GM12878 (cell line): ENCODE data around the gene RAD51B. TPM values are rescaled to one million over a fixed set of nuclear protein-coding genes. Genes with fewer than 3 reads are reported as not detected.

Experiments used
- ATAC-seq: fragments of 200-7000 bp; cut with Tn5 transposase; 3 replicates; pipeline ENCODE4 v1.9.1; 2020; ENCODE audit warnings: mild to moderate bottlenecking, moderate library complexity
- BruUV-seq: library from RNA; stranded (reverse); fragments of 400-500 nt; replicated peaks from 2 replicates; lab custom pipeline; 2021; lab: Mats Ljungman, UMichigan
- CTCF ChIA-PET: fragments of 300-600 bp; sonication (Branson Sonifier 250); formaldehyde crosslinking; extraction: SDS; loops from one replicate; lab custom pipeline; 2021; ENCODE audit warnings: inconsistent platforms; lab: Yijun Ruan, JAX
- POLR2A ChIA-PET: fragments of 350-600 bp; formaldehyde crosslinking; extraction: SDS; loops from one replicate; lab custom pipeline; 2021; ENCODE audit warnings: inconsistent platforms; lab: Charles Lee
- RAD21 ChIA-PET: fragments of 300-600 bp; sonication (Branson Sonifier 250); formaldehyde crosslinking; loops from one replicate; lab custom pipeline; 2023; ENCODE audit warnings: antibody characterized with exemption; ENCODE audit not compliant: unreplicated experiment; lab: Charles Lee
- SMC1A ChIA-PET: fragments of 300-600 bp; sonication (Branson Sonifier 250); formaldehyde crosslinking; loops from one replicate; lab custom pipeline; 2023; ENCODE audit not compliant: unreplicated experiment, uncharacterized antibody; lab: Charles Lee
- DNase-seq: peaks from one replicate; pipeline ENCODE4 v3.0.0-alpha.2; 2011; ENCODE audit warnings: low read depth, low spot score
- FAIRE-seq: peaks from 3 replicates; lab custom pipeline; 2011; peaks lifted over from hg19 to GRCh38; lab: Jason Lieb, UNC
- H2AFZ ChIP-seq: 2 replicates; pipeline ENCODE4 v1.6.0; 2011; ENCODE audit warnings: low read depth, low read length, control low read depth; ENCODE audit not compliant: control insufficient read depth
- H3K27ac ChIP-seq: 2 replicates; pipeline ENCODE4 v1.5.1; 2011; ENCODE audit warnings: control low read depth; ENCODE audit not compliant: control insufficient read depth, insufficient read depth
- H3K27me3 ChIP-seq, 2 experiments: replicated peaks in 1 of 2; 2 replicates each; pipeline versions ENCODE4 v1.6.0 to v1.6.1; 2011; ENCODE audit warnings: low read length in 1 of 2; ENCODE audit not compliant: control insufficient read depth in 2 of 2, insufficient read depth in 2 of 2
- H3K36me3 ChIP-seq, 2 experiments: 2 replicates each; pipeline ENCODE4 v1.5.1; 2011; ENCODE audit warnings: low read length in 1 of 2; ENCODE audit not compliant: control insufficient read depth in 2 of 2, insufficient read depth in 2 of 2
- H3K4me1 ChIP-seq: 2 replicates; pipeline ENCODE4 v1.6.1; 2011; ENCODE audit warnings: mild to moderate bottlenecking, low read length, moderate library complexity, mixed read lengths; ENCODE audit not compliant: control insufficient read depth, insufficient read depth
- H3K4me2 ChIP-seq: 2 replicates; pipeline ENCODE4 v1.6.0; 2011; ENCODE audit warnings: control low read depth; ENCODE audit not compliant: control insufficient read depth, insufficient read depth
- H3K4me3 ChIP-seq: fragments of 200-600 bp; sonication (generic); 2 replicates; pipeline ENCODE4 v1.5.1; 2016
- H3K79me2 ChIP-seq: 2 replicates; pipeline ENCODE4 v1.6.0; 2011; ENCODE audit warnings: low read length; ENCODE audit not compliant: control insufficient read depth, insufficient read depth
- H3K9ac ChIP-seq: 2 replicates; pipeline ENCODE4 v1.8.0; 2011; ENCODE audit warnings: low read length, control low read depth, mixed read lengths; ENCODE audit not compliant: control insufficient read depth, insufficient read depth
- H3K9me3 ChIP-seq: replicated peaks from 3 replicates; pipeline ENCODE4 v1.5.1; 2011; ENCODE audit warnings: mild to moderate bottlenecking, low read length; ENCODE audit not compliant: control insufficient read depth, insufficient read depth
- H4K20me1 ChIP-seq: 2 replicates; pipeline ENCODE4 v1.6.0; 2011; ENCODE audit not compliant: control insufficient read depth, insufficient read depth
- FOS ChIP-seq: IDR thresholded peaks from 3 replicates; pipeline ENCODE4 v1.6.1; 2011; ENCODE audit warnings: borderline replicate concordance; ENCODE audit not compliant: insufficient read length; ENCODE audit errors: extremely low read depth
- KDM1A ChIP-seq: fragments of 200-600 bp; sonication (generic); IDR thresholded peaks from 2 replicates; pipeline ENCODE4 v1.6.1; 2016; ENCODE audit warnings: borderline replicate concordance
- POLR2A ChIP-seq: IDR thresholded peaks from 2 replicates; pipeline ENCODE4 v1.6.1; 2011; ENCODE audit warnings: low read depth, mild to moderate bottlenecking, low read length
- RUNX3 ChIP-seq: IDR thresholded peaks from 2 replicates; pipeline ENCODE4 v1.6.1; 2012; ENCODE audit warnings: low read length, inconsistent platforms
- SIX5 ChIP-seq: IDR thresholded peaks from 2 replicates; pipeline ENCODE4 v1.6.1; 2011; ENCODE audit warnings: mild to moderate bottlenecking, low read depth, low read length, moderate library complexity; ENCODE audit not compliant: severe bottlenecking
- SPI1 ChIP-seq: IDR thresholded peaks from 2 replicates; pipeline ENCODE4 v1.6.1; 2011; ENCODE audit warnings: low read depth, mild to moderate bottlenecking, low read length, moderate library complexity, borderline replicate concordance; ENCODE audit not compliant: insufficient read depth
- SUPT20H ChIP-seq: IDR thresholded peaks from 2 replicates; pipeline ENCODE4 v1.6.1; 2011; ENCODE audit warnings: low read depth, mild to moderate bottlenecking, low read length, moderate library complexity, borderline replicate concordance; ENCODE audit not compliant: control insufficient read depth
- TBL1XR1 ChIP-seq: IDR thresholded peaks from 2 replicates; pipeline ENCODE4 v1.6.1; 2012; ENCODE audit warnings: low read depth, low read length, improper control_type of control experiment
- USF1 ChIP-seq: IDR thresholded peaks from 2 replicates; pipeline ENCODE4 v1.6.1; 2011; ENCODE audit warnings: borderline replicate concordance, low read depth, mild to moderate bottlenecking, moderate library complexity, mixed read lengths, low read length; ENCODE audit not compliant: insufficient read depth; ENCODE audit errors: extremely low read length
- ZBED1 ChIP-seq: IDR thresholded peaks from 2 replicates; pipeline ENCODE4 v1.6.1; 2016; ENCODE audit warnings: borderline replicate concordance
- ZBTB11 ChIP-seq: fragments of 450-650 bp; formaldehyde crosslinking; IDR thresholded peaks from 2 replicates; pipeline ENCODE4 v1.5.0; 2022; ENCODE audit warnings: mild to moderate bottlenecking, missing genetic modification characterization
- ZZZ3 ChIP-seq: IDR thresholded peaks from 2 replicates; pipeline ENCODE4 v1.6.1; 2011; ENCODE audit warnings: low read depth; ENCODE audit not compliant: control insufficient read depth, insufficient read length
- WGBS: methylation state at CpG from one replicate; pipeline ENCODE4 v1.1.6; 2016; ENCODE audit warnings: low lambda C conversion rate; ENCODE audit not compliant: insufficient replicate concordance, insufficient coverage; ENCODE audit errors: missing lambda C conversion rate; 5-methylcytosine and 5-hydroxymethylcytosine counted together
- in situ Hi-C: fragments of 300-500 bp; cut with MboI; formaldehyde crosslinking; loops from 9 replicates; pipeline ENCODE4 v1.14.3; 2018; ENCODE audit warnings: mixed read lengths
- intact Hi-C: fragments of 100-400 bp; cut with micrococcal nuclease; formaldehyde crosslinking; loops from one replicate; pipeline ENCODE4 v1.14.2; 2022; ENCODE audit not compliant: unreplicated experiment
- polyA plus RNA-seq, 11 experiments: library from polyadenylated mRNA; depleted of rRNA in 4 of 11; unstranded in 6 of 11; stranded (reverse) in 5 of 11; fragments of >200 nt; fragmentation: Nextera tagmentation in 4 of 11; fragmentation: Illumina TruSeq in 1 of 11; extraction: Ambion mirVana in 4 of 11; extraction: Trizol in 1 of 11; gene quantifications; 1 replicate in 1 of 11; 2 replicates in 10 of 11; pipeline versions ENCODE4 v1.2.1 to v1.2.3, GENCODE V29; 2011 to 2016; ENCODE audit warnings: inconsistent platforms in 2 of 11, missing spikeins in 2 of 11, low read depth in 1 of 11
- total RNA-seq, 4 experiments: library from RNA; depleted of rRNA in 3 of 4; stranded (reverse); fragments of >200 nt in 3 of 4; fragmentation: Illumina TruSeq in 1 of 4; extraction: Trizol in 1 of 4; gene quantifications; 2 replicates each; pipeline versions ENCODE4 v1.2.1 to v1.2.3, GENCODE V29; 2013 to 2021

The RAD51B gene
- total and polyA plus RNA-seq, 10 of the 15 experiments (the other 5 are each of a cell fraction or from before 2014, with no cell fraction given) = 9.8 to 26.8 (median 21.3) TPM

- Histone ChIP-seq H3K9ac (no peak overlapping the region), H3K4me1 (peaks cover 5% of the 10 kb centered on the region; the same call in 1 of the 2 replicates), H4K20me1 (no peaks in the 10 kb centered on the region), H3K27me3 (no peaks in the 10 kb centered on the region), H3K4me2 (no peak overlapping the region), H2AFZ (no peak overlapping the region), H3K27ac (no peak overlapping the region), H3K79me2 (no peaks in the 10 kb centered on the region), H3K36me3 (no peaks in the 10 kb centered on the region), H3K9me3 (no peaks in the 10 kb centered on the region; the same call in 1 of the 3 replicates), H3K4me3 (no peak overlapping the region)
- no peak for TF ChIP-seq ZBED1
- no peak for TF ChIP-seq FOS
- no peak for TF ChIP-seq SUPT20H
- no peak for TF ChIP-seq USF1
- TF ChIP-seq RUNX3 = no peak
- no peak for TF ChIP-seq TBL1XR1
- no peak for TF ChIP-seq POLR2A
- no peak for TF ChIP-seq KDM1A
- no peak for TF ChIP-seq SPI1
- no peak for TF ChIP-seq ZBTB11 (CRISPR knock-in tag)
- no peak for TF ChIP-seq SIX5
- no peak for TF ChIP-seq ZZZ3
- SMC1A ChIA-PET = interaction anchor here (0.6 to 3.4 kb wide), 18 partner anchors 9 to 342 kb away, joined by 3 to 18 read pairs (median 4); no protein-coding TSS in a partner anchor
- BruUV-seq = no TSS peak
- 97% methylated on average over 3 of the region's 3 CpGs for WGBS
- no peak for ATAC-seq
- CTCF ChIA-PET = interaction anchor here (0.7 to 1.3 kb wide), 7 partner anchors 9 to 504 kb away, joined by 3 to 6 read pairs (median 3); no protein-coding TSS in a partner anchor
- in situ Hi-C loops = no loop called here
- no peak for FAIRE-seq
- intact Hi-C loops = no loop called here
- RAD21 ChIA-PET = interaction anchor here (0.8 to 1.6 kb wide), 5 partner anchors 29 to 71 kb away, joined by 3 to 5 read pairs (median 3); no protein-coding TSS in a partner anchor
- DNase-seq = no peak
- POLR2A ChIA-PET = interaction anchor here (0.5 to 1.0 kb wide), 5 partner anchors 12 to 336 kb away, joined by 3 to 4 read pairs (median 3); no protein-coding TSS in a partner anchor
These were observed 628.8 kb downstream of the RAD51B start for GRCh38 chr14:68448252-68448902.
